ENCODE results near the gene KRT7. TPM values are rescaled to one million over a fixed set of nuclear protein-coding genes. Genes with fewer than 3 reads are reported as not detected.

Gene KRT7
- total RNA-seq, 1 donor from 2014 or later = 11.6 TPM

DNA sequence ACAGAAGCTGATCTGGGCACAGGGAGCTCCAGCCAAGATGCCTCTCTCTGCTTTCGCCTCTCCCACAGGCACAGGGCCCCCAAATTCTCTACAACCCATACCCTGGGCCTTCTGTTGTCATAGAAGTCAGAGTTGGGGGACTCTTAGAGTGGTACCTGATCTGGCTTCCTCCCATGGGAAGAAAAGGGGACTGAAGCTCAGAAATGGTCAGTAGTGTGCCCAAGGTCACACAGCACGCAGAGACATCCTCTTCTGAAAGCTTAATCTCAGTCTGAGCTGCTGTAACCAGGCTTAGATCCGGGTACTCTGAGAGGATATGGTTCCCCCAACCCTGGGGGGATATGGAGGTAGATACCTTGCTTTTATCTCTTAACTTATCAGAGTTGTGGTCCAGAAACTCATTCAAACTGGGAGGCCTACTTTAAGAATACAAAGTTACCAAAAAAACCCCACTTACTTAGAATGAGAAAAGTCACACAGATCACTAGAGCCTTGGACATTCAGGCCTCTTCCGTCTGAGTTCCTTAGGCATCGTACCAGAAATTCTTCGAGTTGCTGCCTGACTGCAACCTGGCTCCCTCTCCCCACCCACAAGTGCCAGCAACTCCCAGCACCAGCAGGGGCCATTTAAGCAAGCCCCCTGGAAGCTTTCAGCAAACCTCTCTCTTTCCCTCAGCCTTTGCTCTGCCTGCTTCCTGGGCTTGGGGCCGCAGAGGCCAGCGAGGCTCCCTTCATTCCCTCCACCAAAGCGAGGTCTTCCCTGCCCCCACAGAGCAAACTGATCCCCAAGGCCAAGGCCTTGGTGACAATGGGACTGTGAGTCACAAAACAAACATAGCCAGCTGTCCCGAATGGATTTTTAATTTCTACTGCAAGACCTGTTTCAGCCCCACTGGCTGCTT is 13.9 kb downstream of the KRT7 start:
- TF ChIP-seq CTCF (IDR thresholded peaks at IDR 0.05; ENCODE audit: unreplicated experiment) = no peak
- Mint-ChIP-seq H3K27ac (peak overlapping the region; percentile 91), H3K4me3 (ENCODE audit: low read depth) (peak overlapping the region; percentile 65), H3K9me3 (ENCODE audit: low read depth) (no peaks in the 10 kb centered on the region), H3K36me3 (ENCODE audit: insufficient read depth) (no peaks in the 10 kb centered on the region), H3K4me1 (ENCODE audit: low read depth) (peaks cover 43% of the 10 kb centered on the region), H3K27me3 (peaks cover 61% of the 10 kb centered on the region)
- DNase-seq (ENCODE audit: low spot score, unreplicated experiment) = no peak

- H3K27me3 Mint-ChIP-seq = peaks cover 67% of the 10 kb centered on the region
- H3K27ac Mint-ChIP-seq = peak overlapping the region; percentile 91
- DNase-seq (ENCODE audit: low spot score, unreplicated experiment) = no peak
- peaks cover 43% of the 10 kb centered on the region for H3K4me1 Mint-ChIP-seq (ENCODE audit: low read depth)
- TF ChIP-seq CTCF (IDR thresholded peaks at IDR 0.05; ENCODE audit: unreplicated experiment) = no peak
- H3K36me3 Mint-ChIP-seq (ENCODE audit: insufficient read depth) = no peaks in the 10 kb centered on the region
- peak overlapping the region; percentile 65 for H3K4me3 Mint-ChIP-seq (ENCODE audit: low read depth)
- no peaks in the 10 kb centered on the region for H3K9me3 Mint-ChIP-seq (ENCODE audit: low read depth)
Observed at GRCh38 chr12:52247622-52248540, 14.8 kb downstream of the KRT7 start.

- Mint-ChIP-seq H3K27me3 (peaks cover 71% of the 10 kb centered on the region), H3K4me1 (ENCODE audit: low read depth) (peaks cover 39% of the 10 kb centered on the region), H3K27ac (no peak overlapping the region), H3K36me3 (ENCODE audit: insufficient read depth) (no peaks in the 10 kb centered on the region), H3K4me3 (ENCODE audit: low read depth) (no peak overlapping the region), H3K9me3 (ENCODE audit: low read depth) (no peaks in the 10 kb centered on the region)
- TF ChIP-seq CTCF (IDR thresholded peaks at IDR 0.05; ENCODE audit: unreplicated experiment) = no peak
- DNase-seq (ENCODE audit: low spot score, unreplicated experiment) = no peak
Observed at GRCh38 chr12:52248541-52249461, 15.8 kb downstream of the KRT7 start.

- Mint-ChIP-seq H3K36me3 (ENCODE audit: insufficient read depth) (no peaks in the 10 kb centered on the region), H3K9me3 (ENCODE audit: low read depth) (no peaks in the 10 kb centered on the region), H3K4me1 (ENCODE audit: low read depth) (peaks cover 35% of the 10 kb centered on the region), H3K27me3 (peaks cover 72% of the 10 kb centered on the region), H3K4me3 (ENCODE audit: low read depth) (no peak overlapping the region), H3K27ac (no peak overlapping the region)
- DNase-seq (ENCODE audit: low spot score, unreplicated experiment) = no peak
- no peak for TF ChIP-seq CTCF (IDR thresholded peaks at IDR 0.05; ENCODE audit: unreplicated experiment)
Observed at GRCh38 chr12:52249511-52250047, 16.5 kb downstream of the KRT7 start.

Measured in progenitor cell of endocrine pancreas (in vitro differentiated cells).